Tibial artery (tissue), 4 donors: ENCODE measurements around the gene ELF1.
A peak's percentile ranks its signal among the peaks of the same experiment; 100 is the strongest.

Experiments used
- DNase-seq, 2 donors: peaks; one replicate each; pipeline ENCODE4 v3.0.0-alpha.2; 2019
- H3K27ac ChIP-seq, 2 donors: fragments of 200-600 bp; sonication (generic) in 1 of 2; 1 replicate in 1 of 2; 2 replicates in 1 of 2; pipeline ENCODE4 v1.5.1; 2018 to 2019; ENCODE audit warnings: mild to moderate bottlenecking in 1 of 2
- H3K27me3 ChIP-seq, 2 donors: fragments of 200-600 bp; sonication (generic) in 1 of 2; one replicate each; pipeline versions ENCODE4 v1.5.1 to v1.6.0; 2016 to 2019
- H3K36me3 ChIP-seq, 3 donors: fragments of 200-600 bp; sonication (generic) in 2 of 3; one replicate each; pipeline ENCODE4 v1.5.1; 2016 to 2019; ENCODE audit warnings: mild to moderate bottlenecking in 2 of 3
- H3K4me1 ChIP-seq, 4 donors: fragments of 200-600 bp; sonication (generic) in 2 of 4; 1 replicate in 3 of 4; 2 replicates in 1 of 4; pipeline ENCODE4 v1.5.1; 2016 to 2019
- H3K4me3 ChIP-seq, 2 donors: fragments of 200-600 bp; sonication (generic) in 1 of 2; 1 replicate in 1 of 2; 2 replicates in 1 of 2; pipeline ENCODE4 v1.5.1; 2018 to 2019; ENCODE audit warnings: mild to moderate bottlenecking in 2 of 2
- H3K9me3 ChIP-seq, 3 donors: fragments of 200-600 bp; sonication (generic) in 1 of 3; one replicate each; pipeline ENCODE4 v1.5.1; 2016 to 2019
- CTCF ChIP-seq, 2 experiments: fragments of 200-600 bp in 1 of 2; fragments of 450-650 bp in 1 of 2; IDR thresholded peaks; one replicate each; pipeline ENCODE4 v1.5.1; 2017 to 2019; ENCODE audit warnings: antibody characterized with exemption in 2 of 2, mild to moderate bottlenecking in 1 of 2, moderate library complexity in 1 of 2
- intact Hi-C: fragments of 100-400 bp; cut with DNase I; formaldehyde crosslinking; loops from one replicate; pipeline ENCODE4 v1.15.0; 2023; ENCODE audit warnings: low total_unique reads

The ELF1 gene

GRCh38 chr13:40986101-40986856 is 32.8 kb downstream of the ELF1 start:
- H3K9me3 ChIP-seq, result no peaks in the 10 kb centered on the region
- peaks cover 0 to 4% (median 0%) of the 10 kb centered on the region in 3 donors for H3K36me3 ChIP-seq
- H3K27ac ChIP-seq, result no peak overlapping the region
- no peak for DNase-seq
- H3K27me3 ChIP-seq, result no peaks in the 10 kb centered on the region
- peaks cover 0 to 46% (median 33%) of the 10 kb centered on the region in 4 donors for H3K4me1 ChIP-seq
- no peak for TF ChIP-seq CTCF (IDR thresholded peaks at IDR 0.05)
- intact Hi-C loops, result no loop called here
- no peak overlapping the region for H3K4me3 ChIP-seq

GRCh38 chr13:40985381-40986100 is 33.6 kb downstream of the ELF1 start:
- peaks cover 0 to 46% (median 30%) of the 10 kb centered on the region in 4 donors for H3K4me1 ChIP-seq
- H3K36me3 ChIP-seq, result peaks cover 0 to 4% (median 0%) of the 10 kb centered on the region in 3 donors
- H3K27me3 ChIP-seq, result no peaks in the 10 kb centered on the region
- no peaks in the 10 kb centered on the region for H3K9me3 ChIP-seq
- peak overlapping the region in 1 of 2 donors; percentile 7 for H3K27ac ChIP-seq
- intact Hi-C loops, result no loop called here
- H3K4me3 ChIP-seq, result peak overlapping the region in 1 of 2 donors; percentile 16
- DNase-seq, result no peak
- TF ChIP-seq CTCF (IDR thresholded peaks at IDR 0.05), result no peak

- peak overlapping the region; percentile 25 to 49 for H3K27ac ChIP-seq
- no peak for DNase-seq
- H3K4me1 ChIP-seq, result peaks cover 0 to 48% (median 30%) of the 10 kb centered on the region in 4 donors
- intact Hi-C loops, result no loop called here
- H3K9me3 ChIP-seq, result no peaks in the 10 kb centered on the region
- H3K27me3 ChIP-seq, result no peaks in the 10 kb centered on the region
- H3K36me3 ChIP-seq, result peaks cover 0 to 4% (median 0%) of the 10 kb centered on the region in 3 donors
- no peak for TF ChIP-seq CTCF (IDR thresholded peaks at IDR 0.05)
- H3K4me3 ChIP-seq, result peak overlapping the region in 1 of 2 donors; percentile 16
These were observed 34.3 kb downstream of the ELF1 start for GRCh38 chr13:40984668-40985366.

GRCh38 chr13:40983725-40984667 is 35.1 kb downstream of the ELF1 start:
- intact Hi-C loops, result no loop called here
- DNase-seq, result no peak
- H3K4me1 ChIP-seq, result peaks cover 0 to 55% (median 33%) of the 10 kb centered on the region in 4 donors
- H3K9me3 ChIP-seq, result no peaks in the 10 kb centered on the region
- H3K27me3 ChIP-seq, result no peaks in the 10 kb centered on the region
- H3K4me3 ChIP-seq, result peak overlapping the region in 1 of 2 donors; percentile 16
- TF ChIP-seq CTCF (IDR thresholded peaks at IDR 0.05), result no peak
- H3K27ac ChIP-seq, result peak overlapping the region; percentile 25 to 49
- peaks cover 0 to 4% (median 0%) of the 10 kb centered on the region in 3 donors for H3K36me3 ChIP-seq

GRCh38 chr13:40983259-40983658 is 35.9 kb downstream of the ELF1 start:
- Histone ChIP-seq H3K4me1 (peaks cover 0 to 55% (median 34%) of the 10 kb centered on the region in 4 donors), H3K4me3 (no peak overlapping the region), H3K27ac (peak overlapping the region; percentile 25 to 49), H3K9me3 (no peaks in the 10 kb centered on the region), H3K36me3 (peaks cover 0 to 4% (median 0%) of the 10 kb centered on the region in 3 donors), H3K27me3 (no peaks in the 10 kb centered on the region)
- no peak for DNase-seq
- intact Hi-C loops, result no loop called here
- TF ChIP-seq CTCF (IDR thresholded peaks at IDR 0.05), result no peak
